Measurements from ENCODE around the gene PRRT3. TPM values are rescaled to one million over a fixed set of nuclear protein-coding genes. Genes with fewer than 3 reads are reported as not detected.

PRRT3 gene
- total and polyA plus RNA-seq, 9 of the 15 experiments (the other 6 are each of a cell fraction or from before 2014, with no cell fraction given) = 0.06 to 1.9 (median 1.2) TPM

DNA sequence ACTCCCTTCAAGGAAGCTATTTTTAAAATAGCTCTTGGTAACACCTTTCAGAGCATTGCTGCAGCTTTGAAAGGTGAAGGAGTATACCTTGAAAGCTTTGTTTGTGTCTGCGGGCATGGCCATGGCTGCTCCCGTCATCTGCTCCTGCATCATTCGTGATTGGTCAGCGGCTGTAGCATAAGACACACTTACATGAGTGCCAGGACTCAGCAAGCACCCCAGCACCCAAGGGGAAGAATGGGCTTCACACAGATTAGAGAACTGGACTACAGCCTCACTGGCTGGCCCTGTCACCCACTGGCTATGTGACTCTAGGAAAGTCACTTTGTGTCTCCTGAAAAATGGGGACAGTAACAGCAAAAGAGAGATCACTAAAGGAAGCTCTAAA lies 17.4 kb upstream of the PRRT3 start:
- Histone ChIP-seq H3K36me3 (ENCODE audit: control insufficient read depth, insufficient read depth, low read length) (peaks cover 81% of the 10 kb centered on the region), H3K4me2 (ENCODE audit: insufficient read depth, low read length) (no peak overlapping the region), H3K27ac (ENCODE audit: extremely low read depth, low read depth, low read length) (no peak overlapping the region), H3K9me3 (replicated peaks; ENCODE audit: control insufficient read depth, insufficient read depth, low read depth, low read length) (no peaks in the 10 kb centered on the region), H3K27me3 (ENCODE audit: control insufficient read depth in 2 of 2, insufficient read depth in 2 of 2, low read length in 2 of 2) (no peaks in the 10 kb centered on the region), H3K9ac (ENCODE audit: insufficient read depth in 1 of 2, low read depth in 2 of 2, low read length in 2 of 2) (peak overlapping the region in 1 of 2 experiments; percentile 47; a peak in 1 of 4 replicates), H3K4me3 (no peak overlapping the region), H3K4me1 (replicated peaks in 1 of 2; ENCODE audit: control insufficient read depth in 2 of 2, insufficient read depth in 2 of 2, low read length in 2 of 2) (no peaks in the 10 kb centered on the region), H4K20me1 (replicated peaks; ENCODE audit: control insufficient read depth, insufficient read depth, low read length) (no peaks in the 10 kb centered on the region), H3K9me1 (ENCODE audit: control insufficient read depth, insufficient read depth, low read length) (no peaks in the 10 kb centered on the region), H3K79me2 (ENCODE audit: control insufficient read depth, insufficient read depth, low read length) (no peaks in the 10 kb centered on the region), H2AFZ (ENCODE audit: low read depth, low read length) (no peak overlapping the region)
- 100% methylated on average over 4 of the region's 4 CpGs for WGBS (ENCODE audit: insufficient coverage, low coverage, missing lambda C conversion rate)
- POLR2A ChIA-PET = interaction anchor here (2.0 to 7.2 kb wide), 2 partner anchors 8 to 15 kb away, joined by 4 to 53 read pairs; no protein-coding TSS in a partner anchor
- DNase-seq (ENCODE audit: extremely low read depth in 1 of 4, low spot score in 3 of 4) = no peak
- no peak for TF ChIP-seq ZNF174 (CRISPR knock-in tag; IDR thresholded peaks at IDR 0.05)
- TF ChIP-seq, protein P1, sequence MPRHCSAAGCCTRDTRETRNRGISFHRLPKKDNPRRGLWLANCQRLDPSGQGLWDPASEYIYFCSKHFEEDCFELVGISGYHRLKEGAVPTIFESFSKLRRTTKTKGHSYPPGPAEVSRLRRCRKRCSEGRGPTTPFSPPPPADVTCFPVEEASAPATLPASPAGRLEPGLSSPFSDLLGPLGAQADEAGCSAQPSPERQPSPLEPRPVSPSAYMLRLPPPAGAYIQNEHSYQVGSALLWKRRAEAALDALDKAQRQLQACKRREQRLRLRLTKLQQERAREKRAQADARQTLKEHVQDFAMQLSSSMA (CRISPR knock-in tag; IDR thresholded peaks at IDR 0.05) = no peak
- TF ChIP-seq ELF1 (tag; IDR thresholded peaks at IDR 0.05) = no peak
- no peak for TF ChIP-seq ZBED1 (IDR thresholded peaks at IDR 0.05)
- no TSS peak for BruUV-seq (replicated peaks)
- CTCF ChIA-PET (ENCODE audit: low intra/inter-chr PET ratio) = no interaction called here
- intact Hi-C loops (cut with micrococcal nuclease) (no loop called here), in situ Hi-C loops (cut with MboI) (no loop called here)
- no peak for ATAC-seq
- no peak for FAIRE-seq

DNA sequence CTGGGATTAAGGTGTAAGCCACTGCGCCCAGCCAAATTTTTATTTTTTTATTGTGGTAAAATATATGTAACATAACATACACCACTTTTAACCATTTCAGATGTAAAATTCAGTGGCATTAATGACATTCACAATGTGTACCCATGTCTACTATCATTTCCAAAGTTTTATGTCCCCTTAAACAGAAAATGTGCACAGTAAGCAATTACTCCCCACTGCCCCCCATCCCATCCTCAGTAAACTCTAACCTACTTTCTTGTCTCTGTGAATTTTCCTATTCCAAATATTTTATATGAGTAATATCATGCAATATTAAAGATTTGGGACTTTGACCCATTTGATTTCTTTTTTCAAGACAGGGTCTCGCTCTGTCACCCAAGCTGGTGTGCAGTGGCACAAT lies 14.6 kb upstream of the PRRT3 start:
- H3K9me1 ChIP-seq (ENCODE audit: control insufficient read depth, insufficient read depth, low read length) = no peaks in the 10 kb centered on the region
- no peaks in the 10 kb centered on the region for H3K4me1 ChIP-seq (replicated peaks in 1 of 2; ENCODE audit: control insufficient read depth in 2 of 2, insufficient read depth in 2 of 2, low read length in 2 of 2)
- H2AFZ ChIP-seq (ENCODE audit: low read depth, low read length) = no peak overlapping the region
- H3K9me3 ChIP-seq (replicated peaks; ENCODE audit: control insufficient read depth, insufficient read depth, low read depth, low read length) = no peaks in the 10 kb centered on the region
- H3K27me3 ChIP-seq (ENCODE audit: control insufficient read depth in 2 of 2, insufficient read depth in 2 of 2, low read length in 2 of 2) = no peaks in the 10 kb centered on the region
- FAIRE-seq = no peak
- no peak overlapping the region for H3K27ac ChIP-seq (ENCODE audit: extremely low read depth, low read depth, low read length)
- no TSS peak for BruUV-seq (replicated peaks)
- in situ Hi-C loops (cut with MboI) (no loop called here), intact Hi-C loops (cut with micrococcal nuclease) (no loop called here)
- DNase-seq (ENCODE audit: extremely low read depth in 1 of 4, low spot score in 3 of 4) = no peak
- H3K79me2 ChIP-seq (ENCODE audit: control insufficient read depth, insufficient read depth, low read length) = no peaks in the 10 kb centered on the region
- no peak overlapping the region for H3K4me3 ChIP-seq
- H4K20me1 ChIP-seq (replicated peaks; ENCODE audit: control insufficient read depth, insufficient read depth, low read length) = no peaks in the 10 kb centered on the region
- WGBS (ENCODE audit: insufficient coverage, low coverage, missing lambda C conversion rate) = 97% methylated on average over 2 of the region's 2 CpGs
- H3K36me3 ChIP-seq (ENCODE audit: control insufficient read depth, insufficient read depth, low read length) = peaks cover 74% of the 10 kb centered on the region
- ChIA-PET CTCF (ENCODE audit: low intra/inter-chr PET ratio) (no interaction called here), POLR2A (interaction anchor here (0.7 to 7.2 kb wide), 3 partner anchors 8 to 12 kb away, joined by 3 to 53 read pairs (median 29); no protein-coding TSS in a partner anchor)
- H3K9ac ChIP-seq (ENCODE audit: insufficient read depth in 1 of 2, low read depth in 2 of 2, low read length in 2 of 2) = no peak overlapping the region
- ATAC-seq = no peak
- no peak overlapping the region for H3K4me2 ChIP-seq (ENCODE audit: insufficient read depth, low read length)
- no peak for TF ChIP-seq LARP7 (IDR thresholded peaks at IDR 0.05)
- TF ChIP-seq CHD2 (IDR thresholded peaks at IDR 0.05; ENCODE audit: low read depth, low read length) = no peak
- TF ChIP-seq MAFF (IDR thresholded peaks at IDR 0.05; ENCODE audit: low read length) = peak; percentile 76
- no peak for TF ChIP-seq PYGO2 (tag; IDR thresholded peaks at IDR 0.05)
- TF ChIP-seq TEAD4 (IDR thresholded peaks at IDR 0.05; ENCODE audit: low read length) = no peak
- no peak for TF ChIP-seq TEAD4 (CRISPR knock-in tag; IDR thresholded peaks at IDR 0.05; ENCODE audit: borderline replicate concordance)
- no peak for TF ChIP-seq CREM (IDR thresholded peaks at IDR 0.05; ENCODE audit: low read depth)
- TF ChIP-seq MYNN (IDR thresholded peaks at IDR 0.05) = no peak
- no peak for TF ChIP-seq MYNN (CRISPR knock-in tag; IDR thresholded peaks at IDR 0.05)
- TF ChIP-seq MAFG (tag; conservative IDR thresholded peaks at IDR 0.05) = peak; percentile 56
- TF ChIP-seq RHOXF2B (CRISPR knock-in tag; conservative IDR thresholded peaks at IDR 0.05) = no peak
- TF ChIP-seq MAFK (IDR thresholded peaks at IDR 0.05; ENCODE audit: low read length) = peak; percentile 80
- peak; percentile 88 for TF ChIP-seq ZNF316 (IDR thresholded peaks at IDR 0.05)
- peak; percentile 77 for TF ChIP-seq C11orf30 (IDR thresholded peaks at IDR 0.05; ENCODE audit: low read depth)

Measured in K562 (cell line).